GM10266 (cell line): Measurements from ENCODE around the gene RNF150.

Experiments
- DNase-seq: peaks from one replicate; pipeline ENCODE4 v3.0.0; 2012; ENCODE audit errors: extremely low spot score
- CTCF ChIP-seq: IDR thresholded peaks from 2 replicates; pipeline ENCODE4 v1.5.1; 2012; ENCODE audit warnings: mild to moderate bottlenecking, low read depth; ENCODE audit not compliant: control insufficient read depth, insufficient read depth; ENCODE audit errors: missing control alignments

The RNF150 gene

GRCh38 chr4:141120036-141120593, 13.2 kb downstream of the RNF150 start:
- no peak for TF ChIP-seq CTCF
- DNase-seq = no peak

GRCh38 chr4:141119071-141119470, 14.2 kb downstream of the RNF150 start:
- no peak for DNase-seq
- TF ChIP-seq CTCF = no peak

GRCh38 chr4:141118381-141118780, 14.9 kb downstream of the RNF150 start:
- no peak for DNase-seq
- TF ChIP-seq CTCF = no peak

GRCh38 chr4:141117935-141118334, 15.3 kb downstream of the RNF150 start:
- TF ChIP-seq CTCF = no peak
- DNase-seq = no peak

- DNase-seq = no peak
- TF ChIP-seq CTCF = no peak
Measured at GRCh38 chr4:141109983-141110382, 23.3 kb downstream of the RNF150 start.

GRCh38 chr4:141107927-141108326, 25.3 kb downstream of the RNF150 start:
- TF ChIP-seq CTCF = no peak
- DNase-seq = no peak

GRCh38 chr4:141102367-141102766, 30.9 kb downstream of the RNF150 start:
- no peak for DNase-seq
- TF ChIP-seq CTCF = no peak
